ENCODE data around the gene PWWP2A.
"Not testable (repeated sequence)": the region's sequence is repeated elsewhere in the genome, so short reads cannot be mapped to it uniquely, and the experiment has no call there.

Gene PWWP2A

GRCh38 chr5:160119142-160119904 lies at the start of gene PWWP2A:
PWWP2A (minus strand) TSS chr5:160119450; CDS start chr5:160119388, 62 bp downstream.
- H3K27ac ChIP-seq = peak within 1 kb of the TSS; percentile 69
- DNase-seq (ENCODE audit: low read depth, low spot score) = peak; percentile 100

GRCh38 chr5:160167624-160168165 lies 48.4 kb upstream of the PWWP2A start:
- peak; percentile 34 for DNase-seq (ENCODE audit: low read depth, low spot score)
- H3K27ac ChIP-seq = peak overlapping the region; percentile 47

- peak overlapping the region; percentile 47 for H3K27ac ChIP-seq
- no peak for DNase-seq (ENCODE audit: low read depth, low spot score)
Observed at GRCh38 chr5:160166973-160167623, 47.8 kb upstream of the PWWP2A start.

GRCh38 chr5:160166069-160166972 lies 47.1 kb upstream of the PWWP2A start:
- peak overlapping the region; percentile 88 for H3K27ac ChIP-seq
- DNase-seq (ENCODE audit: low read depth, low spot score) = no peak

- DNase-seq (ENCODE audit: low read depth, low spot score) = peak; percentile 63
Observed at GRCh38 chr5:160165137-160166068, 46.2 kb upstream of the PWWP2A start.

GRCh38 chr5:160162910-160163309 lies 43.7 kb upstream of the PWWP2A start:
- no peak for DNase-seq (ENCODE audit: low read depth, low spot score)
- no peak overlapping the region for H3K27ac ChIP-seq

More at GRCh38 chr5:160165137-160166068, 46.2 kb upstream of the PWWP2A start:
- peak overlapping the region; percentile 88 for H3K27ac ChIP-seq

GRCh38 chr5:160161626-160162025 lies 42.4 kb upstream of the PWWP2A start:
- no peak overlapping the region for H3K27ac ChIP-seq
- no peak for DNase-seq (ENCODE audit: low read depth, low spot score)

GRCh38 chr5:160160875-160161274 lies 41.6 kb upstream of the PWWP2A start:
- H3K27ac ChIP-seq; DNase-seq (ENCODE audit: low read depth, low spot score): not testable (repeated sequence)

GRCh38 chr5:160159991-160160792 lies 40.9 kb upstream of the PWWP2A start:
- DNase-seq (ENCODE audit: low read depth, low spot score) = no peak
- H3K27ac ChIP-seq = no peak overlapping the region

- H3K27ac ChIP-seq = no peak overlapping the region
- DNase-seq (ENCODE audit: low read depth, low spot score) = no peak
Observed at GRCh38 chr5:160158087-160158486, 38.8 kb upstream of the PWWP2A start.

GRCh38 chr5:160155017-160155750 lies 35.9 kb upstream of the PWWP2A start:
- no peak for DNase-seq (ENCODE audit: low read depth, low spot score)
- no peak overlapping the region for H3K27ac ChIP-seq

- DNase-seq (ENCODE audit: low read depth, low spot score) = no peak
Observed at GRCh38 chr5:160152901-160153300, 33.7 kb upstream of the PWWP2A start.

GRCh38 chr5:160152287-160152686 lies 33.0 kb upstream of the PWWP2A start:
- no peak for DNase-seq (ENCODE audit: low read depth, low spot score)
- no peak overlapping the region for H3K27ac ChIP-seq

More at GRCh38 chr5:160152901-160153300, 33.7 kb upstream of the PWWP2A start:
- no peak overlapping the region for H3K27ac ChIP-seq

GRCh38 chr5:160151017-160151416 lies 31.8 kb upstream of the PWWP2A start:
- no peak overlapping the region for H3K27ac ChIP-seq
- DNase-seq (ENCODE audit: low read depth, low spot score) = no peak

- DNase-seq (ENCODE audit: low read depth, low spot score) = no peak
- H3K27ac ChIP-seq = no peak overlapping the region
Observed at GRCh38 chr5:160150381-160150780, 31.1 kb upstream of the PWWP2A start.

- not testable (repeated sequence) for H3K27ac ChIP-seq; DNase-seq (ENCODE audit: low read depth, low spot score)
Observed at GRCh38 chr5:160144436-160144835, 25.2 kb upstream of the PWWP2A start.

GRCh38 chr5:160134332-160134731 lies 15.1 kb upstream of the PWWP2A start:
- no peak for DNase-seq (ENCODE audit: low read depth, low spot score)

GRCh38 chr5:160133918-160134304 lies 14.7 kb upstream of the PWWP2A start:
- DNase-seq (ENCODE audit: low read depth, low spot score) = no peak
- H3K27ac ChIP-seq = no peak overlapping the region

More at GRCh38 chr5:160134332-160134731, 15.1 kb upstream of the PWWP2A start:
- no peak overlapping the region for H3K27ac ChIP-seq

All from epithelial cell of prostate (primary cell).